Measurements from ENCODE around the gene OR6C75.
A peak's percentile ranks its signal among the peaks of the same experiment; 100 is the strongest.
"Not testable (repeated sequence)": the region's sequence is repeated elsewhere in the genome, so short reads cannot be mapped to it uniquely, and the experiment has no call there.

OR6C75 gene

GRCh38 chr12:55413498-55414388, 51.0 kb downstream of the OR6C75 start:
- H3K27ac Mint-ChIP-seq, ATAC-seq, H3K9me3 Mint-ChIP-seq, DNase-seq, H3K4me1 Mint-ChIP-seq: not testable (repeated sequence)
- Mint-ChIP-seq H3K27me3 (peaks cover 53% of the 10 kb centered on the region), H3K4me3 (peak overlapping the region in 1 of 2 donors; percentile 35)

GRCh38 chr12:55414396-55414823, 51.6 kb downstream of the OR6C75 start:
- H3K4me3 Mint-ChIP-seq: peak overlapping the region in 1 of 2 donors; percentile 35
- H3K27ac Mint-ChIP-seq, ATAC-seq: not testable (repeated sequence)

GRCh38 chr12:55414889-55415288, 52.1 kb downstream of the OR6C75 start:
- Mint-ChIP-seq H3K27me3 (peaks cover 63% of the 10 kb centered on the region), H3K4me3 (peak overlapping the region in 1 of 2 donors; percentile 29)
- not testable (repeated sequence) for DNase-seq, H3K9me3 Mint-ChIP-seq, H3K4me1 Mint-ChIP-seq, H3K27ac Mint-ChIP-seq
- peak; percentile 83 for ATAC-seq

More at GRCh38 chr12:55414396-55414823, 51.6 kb downstream of the OR6C75 start:
- not testable (repeated sequence) for DNase-seq, H3K4me1 Mint-ChIP-seq, H3K9me3 Mint-ChIP-seq
- H3K27me3 Mint-ChIP-seq: peaks cover 60% of the 10 kb centered on the region

- no peak for DNase-seq
- Mint-ChIP-seq H3K4me3 (no peak overlapping the region), H3K27ac (no peak overlapping the region), H3K27me3 (peaks cover 63% of the 10 kb centered on the region), H3K9me3 (no peaks in the 10 kb centered on the region), H3K4me1 (peaks cover 5% of the 10 kb centered on the region)
- ATAC-seq: no peak
Measured at GRCh38 chr12:55416961-55417360, 54.2 kb downstream of the OR6C75 start.

Data from stimulated activated naive CD8-positive, alpha-beta T cell treated with anti-CD3 and anti-CD28 coated beads, Interleukin-15, amount 100 ng/mL, for 72 hours (primary cell).